HK-2 (cell line): ENCODE measurements around the gene CNN1.

Experiments
- DNase-seq: peaks from one replicate; pipeline ENCODE4 v3.0.0-alpha.2; 2018; ENCODE audit not compliant: unreplicated experiment

CNN1 gene

DNA sequence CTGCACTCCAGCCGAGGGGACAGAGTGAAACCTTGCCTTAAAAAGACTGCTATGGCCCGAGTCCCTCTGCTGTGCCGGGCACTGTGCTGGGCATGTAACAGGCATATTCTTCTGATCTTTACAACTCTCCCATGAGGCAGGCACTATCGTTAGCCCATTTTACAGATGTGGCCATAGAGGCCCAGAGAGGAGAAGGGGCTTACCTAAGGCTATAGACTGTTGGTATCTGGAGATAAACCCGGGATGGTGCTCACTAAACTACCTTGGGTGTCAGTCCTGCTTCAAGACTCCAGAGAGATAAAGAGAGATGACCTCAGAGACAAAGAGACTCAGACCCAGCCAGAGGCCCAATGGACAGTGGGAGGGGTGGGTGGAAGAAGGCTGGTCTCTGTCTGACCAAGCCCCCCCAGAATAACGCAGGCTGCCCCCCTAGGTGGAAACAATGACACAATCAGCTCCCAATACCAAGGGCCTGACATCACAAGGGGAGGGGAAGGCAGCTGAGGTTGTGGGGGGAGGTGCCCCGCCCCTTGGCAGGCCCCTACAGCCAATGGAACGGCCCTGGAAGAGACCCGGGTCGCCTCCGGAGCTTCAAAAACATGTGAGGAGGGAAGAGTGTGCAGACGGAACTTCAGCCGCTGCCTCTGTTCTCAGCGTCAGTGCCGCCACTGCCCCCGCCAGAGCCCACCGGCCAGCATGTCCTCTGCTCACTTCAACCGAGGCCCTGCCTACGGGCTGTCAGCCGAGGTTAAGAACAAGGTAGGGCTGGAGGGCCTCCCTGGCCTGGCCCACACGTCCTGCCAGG lies at the start of gene CNN1:
Gene CNN1 (plus strand): TSS at position 620 of the 805 bp plus-strand sequence. CDS start 77 bp downstream, at position 697.
- DNase-seq: no peak

DNA sequence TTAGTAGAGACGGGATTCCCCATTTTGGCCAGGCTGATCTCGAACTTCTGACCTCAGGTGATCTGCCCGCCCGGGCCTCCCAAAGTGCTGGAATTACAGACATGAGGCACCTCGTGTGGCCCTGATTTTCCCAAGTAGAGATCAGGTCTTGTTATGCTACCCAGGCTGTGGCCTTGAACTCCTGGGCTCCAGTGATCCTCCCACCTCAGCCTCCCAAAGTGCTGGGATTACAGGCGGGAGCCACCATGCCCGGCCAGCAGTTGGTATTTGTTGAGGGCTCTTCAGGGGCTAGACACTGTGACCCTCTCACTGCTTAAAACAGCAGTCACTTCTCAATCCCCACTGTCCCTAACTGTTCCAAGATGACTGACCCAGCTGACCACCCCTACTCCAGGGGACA lies 49.3 kb upstream of the CNN1 start:
- DNase-seq: no peak

DNA sequence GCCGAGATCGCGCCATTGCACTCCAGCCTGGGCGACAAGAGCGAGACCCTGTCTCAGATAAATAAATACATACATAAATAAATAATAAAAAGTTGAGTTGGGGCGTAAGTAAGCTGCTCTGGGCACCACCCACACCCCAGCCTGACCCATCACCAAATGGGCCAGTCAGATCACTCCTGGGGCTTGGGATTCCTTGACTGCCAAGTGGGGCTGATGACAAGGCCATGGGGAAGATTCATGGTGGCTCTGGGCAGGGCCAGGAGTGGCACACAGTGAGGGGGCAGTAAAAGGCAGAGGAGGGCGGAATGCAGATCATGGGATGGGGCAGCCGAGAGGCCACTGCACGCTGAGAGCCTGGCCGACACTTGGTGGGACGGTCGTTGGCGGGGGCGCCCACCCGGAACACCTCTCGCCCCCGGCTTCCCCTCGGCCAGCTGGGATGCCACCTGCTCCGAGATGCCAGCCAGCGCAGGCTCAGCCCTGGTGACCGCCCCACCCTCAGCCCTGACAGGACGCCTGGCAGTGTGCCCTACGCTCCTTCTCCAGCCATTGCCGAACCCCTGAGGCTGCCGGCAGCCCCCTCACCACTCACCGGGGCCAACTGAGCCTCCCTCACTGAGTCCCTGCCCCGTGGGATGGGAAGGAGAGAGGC lies 43.9 kb upstream of the CNN1 start:
- DNase-seq: no peak

DNA sequence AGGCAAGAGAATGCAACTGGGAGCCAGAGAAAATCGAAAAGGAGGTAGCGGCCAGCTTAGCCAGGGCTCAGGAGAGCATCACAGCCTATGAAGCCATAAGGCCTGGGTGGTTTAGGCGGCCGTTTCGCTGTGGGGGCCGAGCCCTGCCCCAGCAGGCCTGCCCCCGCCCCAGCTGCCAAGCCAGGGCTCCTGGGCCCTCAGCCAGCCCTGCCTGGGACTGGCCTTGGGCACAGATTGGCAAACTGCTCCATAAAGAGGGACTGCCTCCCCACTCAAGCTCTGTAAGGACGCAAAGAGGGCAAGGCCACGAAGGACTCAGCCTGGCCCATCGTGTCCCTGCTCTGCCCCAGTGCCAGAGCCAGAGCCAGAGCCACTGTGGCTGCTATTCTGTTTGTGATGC lies 43.2 kb upstream of the CNN1 start:
- no peak for DNase-seq

DNA sequence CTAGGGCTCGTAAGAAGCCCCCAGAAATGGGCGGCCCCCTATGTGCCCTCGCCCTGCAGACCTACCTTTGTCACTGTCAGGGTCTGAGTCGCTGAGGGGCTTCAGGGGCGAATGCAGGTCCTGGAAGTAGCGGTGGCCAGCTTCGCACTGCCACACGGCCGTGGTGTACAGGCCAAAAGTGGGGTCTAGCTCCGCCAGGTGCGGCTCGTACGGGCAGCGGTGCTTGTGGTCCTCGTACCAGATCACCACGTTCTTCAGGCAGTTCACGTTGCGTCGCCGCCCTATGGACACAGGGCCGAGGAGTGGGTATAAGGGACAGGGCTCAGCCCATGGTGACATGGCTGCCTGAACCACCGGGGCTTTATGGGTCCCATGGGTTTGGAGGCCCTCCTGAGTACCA lies 42.8 kb upstream of the CNN1 start:
- DNase-seq: no peak

DNA sequence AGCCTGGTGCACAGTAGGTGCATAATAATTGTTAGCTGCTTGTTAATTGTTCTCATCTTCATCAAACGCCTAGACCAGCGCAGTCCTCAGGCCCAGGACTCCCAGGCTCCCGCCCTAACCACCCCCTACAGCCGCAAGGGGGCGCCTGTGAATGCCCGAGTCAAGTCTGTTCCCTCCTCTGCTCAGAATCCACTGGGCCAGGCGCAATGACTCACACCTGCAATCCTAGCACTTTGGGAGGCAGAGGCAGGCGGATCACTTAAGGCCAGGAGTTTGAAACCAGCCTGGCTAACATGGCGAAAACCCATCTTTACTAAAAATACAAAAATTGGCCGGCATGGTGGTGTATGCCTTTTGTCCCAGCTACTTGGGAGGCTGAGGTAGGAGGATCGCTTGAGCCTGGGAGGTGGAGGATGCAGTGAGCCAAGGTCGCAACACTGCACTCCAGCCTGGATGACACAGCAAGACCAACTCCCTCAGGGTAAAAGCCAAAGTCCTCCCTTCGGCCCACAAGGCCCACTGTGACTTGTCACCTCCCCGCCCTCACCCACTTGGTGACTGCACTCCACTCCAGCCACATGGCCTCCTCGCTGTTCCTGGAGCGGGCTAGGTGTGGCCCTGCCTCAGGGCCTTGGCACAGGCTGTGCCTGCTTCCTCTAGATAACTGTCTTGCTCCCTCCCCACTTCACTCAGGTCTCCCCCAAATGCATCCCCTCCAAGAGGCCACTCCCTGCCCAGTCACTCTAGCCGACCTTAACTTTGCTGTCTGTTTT lies 42.1 kb upstream of the CNN1 start:
- DNase-seq: peak; percentile 85

DNA sequence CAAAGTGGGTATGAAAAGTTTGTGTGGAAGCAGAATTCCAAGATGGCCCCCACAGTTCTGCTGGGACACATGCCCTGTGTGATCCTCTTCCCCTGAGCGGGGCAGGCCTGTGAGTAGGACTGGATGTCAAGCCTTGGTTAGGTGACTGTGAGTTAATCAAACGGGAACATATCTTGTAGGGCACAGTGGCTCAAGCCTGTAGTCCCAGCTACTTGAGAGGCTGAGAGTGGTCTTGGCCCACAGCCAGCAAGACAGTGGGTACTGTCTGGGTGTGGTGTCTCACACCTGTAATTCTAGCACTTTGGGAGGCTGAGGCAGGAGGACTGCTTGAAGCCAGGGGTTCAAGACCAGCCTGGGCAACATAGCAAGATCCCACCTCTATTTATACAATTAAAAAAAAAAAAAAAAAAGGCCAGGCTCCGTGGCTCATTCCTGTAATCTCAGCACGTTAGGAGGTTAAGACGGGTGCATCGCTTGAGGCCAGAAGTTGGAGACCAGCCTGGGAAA lies 39.4 kb upstream of the CNN1 start:
- DNase-seq: no peak

DNA sequence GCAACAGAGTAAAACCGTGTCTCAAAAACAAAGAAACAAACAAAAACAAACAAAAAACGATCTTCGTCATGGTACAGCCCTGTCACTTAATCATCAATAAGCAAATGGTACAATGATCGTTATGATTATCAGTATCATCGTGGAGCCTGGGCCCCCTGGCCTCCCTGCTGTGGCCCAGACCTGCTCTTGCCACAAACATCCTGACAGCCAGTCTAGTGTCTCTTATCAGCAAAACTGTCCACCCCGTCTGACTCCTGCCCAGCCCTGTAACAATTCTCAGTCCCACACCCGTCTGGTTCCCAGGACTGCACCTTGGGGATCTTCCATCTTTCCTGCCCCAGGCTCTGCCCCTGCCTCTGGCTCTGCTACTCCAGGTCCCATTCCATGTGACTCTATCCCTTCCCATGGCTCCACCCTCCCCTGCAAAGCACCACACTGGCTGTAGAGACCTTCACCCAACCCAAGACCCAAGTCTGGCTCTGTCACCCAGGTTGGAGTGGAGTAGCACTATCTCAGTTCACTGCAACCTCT lies 38.7 kb upstream of the CNN1 start:
- no peak for DNase-seq

DNA sequence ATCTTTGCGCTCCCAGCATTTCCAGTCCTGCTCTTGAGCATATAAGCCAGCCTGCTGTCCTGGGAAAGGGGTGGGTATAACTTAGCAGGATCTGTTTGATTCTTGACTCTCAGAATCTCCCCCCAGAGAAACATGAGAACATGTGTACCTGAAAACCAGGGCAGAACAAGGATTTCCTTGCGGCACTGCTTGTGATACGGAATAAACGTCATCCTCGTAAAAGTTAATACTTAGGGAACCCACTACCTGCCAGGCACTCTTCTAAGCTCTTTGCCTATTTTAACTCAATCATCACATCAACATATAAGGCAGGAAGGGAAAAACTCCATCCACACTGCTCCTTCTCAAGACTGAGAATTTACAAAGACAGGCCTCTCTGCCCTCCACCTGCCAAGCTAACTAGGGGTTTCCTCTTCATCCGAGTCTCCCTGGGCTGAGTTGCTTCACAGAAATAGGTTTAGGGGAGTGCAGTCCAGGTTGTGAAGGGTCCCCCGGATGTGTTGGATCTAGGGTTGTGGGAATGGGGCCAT lies 34.1 kb upstream of the CNN1 start:
- no peak for DNase-seq

DNA sequence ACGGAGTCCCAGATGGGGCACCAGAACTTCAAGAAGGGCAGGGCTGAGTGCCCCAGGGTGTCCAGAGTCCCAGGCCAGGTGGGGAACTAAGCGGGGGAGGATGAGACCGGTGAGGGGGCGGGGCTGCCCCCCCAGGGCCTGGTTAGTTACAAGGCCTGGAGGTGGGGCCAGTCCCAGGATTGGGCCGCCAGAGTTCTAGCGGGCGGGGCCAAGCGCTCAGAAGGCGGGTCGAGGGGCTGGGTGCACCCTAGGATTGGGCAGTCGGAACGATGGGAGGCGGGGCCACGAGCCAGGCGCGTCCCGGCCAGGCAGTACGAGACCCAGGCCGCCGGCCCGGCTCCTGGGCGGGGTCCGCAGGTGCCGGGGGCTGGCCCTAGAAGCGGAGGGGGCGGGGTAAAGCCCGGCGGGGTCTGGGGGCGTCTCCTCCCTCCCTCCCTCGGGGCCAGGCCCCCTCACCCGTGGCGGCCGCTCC lies 33.6 kb upstream of the CNN1 start:
- DNase-seq: peak; percentile 97

DNA sequence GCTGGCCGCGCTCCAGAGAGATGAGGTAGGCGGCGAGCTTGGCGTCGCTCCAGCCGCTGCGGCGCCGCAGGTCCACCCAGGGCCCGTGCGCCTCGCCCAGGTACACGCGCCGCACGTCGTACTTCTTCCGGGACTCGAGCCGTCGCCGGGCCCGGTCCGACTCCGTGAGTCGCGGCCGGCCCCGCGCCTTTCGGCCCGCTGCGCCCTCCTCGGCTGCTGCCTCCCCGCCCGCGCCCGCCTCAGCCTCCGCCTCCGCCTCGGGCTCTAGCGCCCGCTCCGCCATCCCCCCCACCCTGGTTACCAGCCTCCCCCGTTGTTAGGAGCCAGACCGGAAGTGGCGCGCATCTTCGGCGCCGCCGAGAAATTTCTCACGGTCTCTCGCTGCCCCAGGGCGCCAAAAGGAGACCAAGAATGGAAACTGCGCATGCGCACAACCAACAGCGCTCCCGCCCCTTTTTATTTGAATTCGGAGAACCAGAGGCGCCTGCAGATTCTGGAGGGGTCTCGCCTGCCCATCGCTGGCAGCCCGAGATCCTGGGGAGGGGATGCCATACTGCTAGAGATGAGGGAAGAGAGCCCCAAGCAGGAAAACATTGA lies 33.0 kb upstream of the CNN1 start, which contains the start of gene ZNF653:
Gene ZNF653 (minus strand): TSS at position 336 of the 597 bp plus-strand sequence. CDS start 53 bp downstream, at position 283.
- DNase-seq: peak; percentile 95

DNA sequence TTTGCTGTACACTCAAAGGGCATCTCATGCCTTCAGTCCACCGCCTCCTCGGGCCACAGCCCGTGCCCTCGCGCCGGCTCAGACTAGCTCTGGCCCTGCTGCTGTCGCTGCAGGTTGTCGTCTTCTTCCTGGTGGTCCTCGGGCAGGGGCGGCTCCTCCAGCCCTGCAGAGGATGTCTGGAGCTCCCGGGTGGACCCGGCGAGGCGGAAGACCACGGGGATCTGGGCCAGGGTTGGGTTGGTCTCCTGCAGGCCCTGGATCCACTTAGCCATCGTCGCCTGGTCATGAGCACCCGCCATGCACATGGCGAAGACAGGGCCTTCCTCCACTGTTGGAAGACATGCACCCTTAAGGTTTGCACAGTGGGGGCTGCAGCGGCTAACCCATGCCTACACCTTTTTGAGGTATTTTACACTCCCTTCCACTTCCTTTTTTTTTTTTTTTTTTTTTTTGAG lies 32.5 kb upstream of the CNN1 start:
- DNase-seq: no peak

DNA sequence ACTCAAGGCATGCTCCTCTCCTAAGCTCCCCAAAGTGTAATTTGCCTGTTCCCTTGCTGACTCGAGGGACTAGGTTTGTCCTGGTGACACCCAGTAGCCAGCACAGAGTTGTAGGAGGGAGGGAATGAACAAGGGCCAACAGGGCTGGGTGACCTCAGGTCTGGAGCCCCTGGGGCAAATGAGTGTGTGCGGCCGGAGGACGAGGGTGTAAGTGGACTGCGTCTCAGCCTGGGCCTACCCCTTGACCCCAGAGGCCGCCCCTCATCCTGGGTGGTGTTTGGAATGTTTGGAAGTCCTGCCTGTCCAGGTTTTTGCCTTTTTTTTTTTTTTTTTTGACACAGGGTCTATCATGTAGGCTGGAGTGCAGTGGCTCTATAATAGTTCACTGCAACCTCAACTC lies 31.7 kb upstream of the CNN1 start:
- DNase-seq: no peak

DNA sequence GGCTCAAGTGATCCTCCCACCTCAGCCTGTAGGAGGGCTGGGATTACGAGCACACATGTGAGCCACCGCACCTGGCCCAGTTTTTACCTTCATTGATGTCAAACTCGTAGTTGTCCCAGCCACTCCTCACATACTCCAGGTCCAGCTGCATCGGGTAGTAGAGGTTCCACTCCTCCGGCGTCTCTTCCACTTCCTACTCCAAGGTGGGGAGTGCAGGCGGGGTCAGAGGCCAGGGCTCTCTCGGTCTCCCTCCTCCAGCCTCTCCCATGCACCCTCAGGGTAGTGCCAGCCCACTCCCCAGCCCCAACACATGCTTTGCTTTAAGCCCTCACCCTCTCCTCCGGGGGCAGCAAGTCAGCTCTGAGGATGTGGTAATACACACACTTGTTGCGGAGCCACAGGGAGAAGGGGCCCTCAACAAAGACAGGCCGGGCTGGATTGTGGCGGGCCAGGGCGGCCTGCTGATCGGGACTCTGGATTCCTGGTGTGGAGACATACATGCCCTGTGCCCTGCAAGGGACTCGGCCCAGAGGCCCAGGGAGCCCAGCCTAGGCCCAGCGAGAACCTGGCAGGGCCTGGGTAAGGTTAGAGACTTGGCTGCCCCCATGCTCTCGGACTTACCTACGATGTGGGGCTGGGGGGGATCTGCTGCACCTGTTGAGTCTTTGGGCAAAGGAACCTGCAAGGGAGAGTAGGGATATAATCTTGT lies 31.1 kb upstream of the CNN1 start:
- DNase-seq: no peak

DNA sequence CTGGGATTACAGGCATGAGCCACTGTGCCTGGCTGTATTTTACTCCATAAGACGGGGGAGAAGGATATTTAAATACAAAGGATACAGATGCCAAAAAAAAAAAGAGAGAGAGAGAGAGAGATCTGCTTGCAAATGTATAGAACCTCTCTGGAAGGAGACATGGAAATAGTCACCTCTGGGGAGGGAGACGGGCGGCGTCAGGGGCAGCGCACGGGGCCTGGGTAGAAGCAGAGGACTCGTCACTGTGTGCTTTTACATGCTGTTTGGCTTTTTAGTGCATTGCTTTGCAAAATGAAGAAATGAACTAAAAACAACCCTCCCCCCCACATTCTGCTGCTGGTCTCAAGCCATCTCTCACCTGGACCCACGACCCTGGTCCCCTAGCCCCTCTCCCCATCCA lies 28.2 kb upstream of the CNN1 start:
- no peak for DNase-seq

DNA sequence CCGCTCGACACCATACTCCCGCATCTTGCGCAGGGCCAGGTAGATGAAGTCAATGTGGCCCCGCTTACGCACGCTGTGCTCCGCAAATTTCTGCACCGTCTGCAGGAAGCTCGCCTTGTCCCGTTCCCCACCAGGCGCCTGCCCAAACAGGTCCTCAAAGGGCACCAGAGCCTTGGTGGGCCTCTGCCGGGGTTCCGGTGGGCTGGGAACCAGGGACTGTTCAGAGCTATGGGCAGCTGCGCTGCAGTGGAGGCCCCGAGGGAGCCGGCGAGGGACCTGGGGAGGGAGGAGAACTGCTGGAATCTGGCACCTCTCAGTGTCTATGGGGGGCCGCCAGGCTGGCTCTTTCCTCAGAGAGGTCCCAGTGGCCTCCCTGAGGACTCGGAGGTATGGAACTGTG lies 24.7 kb upstream of the CNN1 start:
- no peak for DNase-seq

DNA sequence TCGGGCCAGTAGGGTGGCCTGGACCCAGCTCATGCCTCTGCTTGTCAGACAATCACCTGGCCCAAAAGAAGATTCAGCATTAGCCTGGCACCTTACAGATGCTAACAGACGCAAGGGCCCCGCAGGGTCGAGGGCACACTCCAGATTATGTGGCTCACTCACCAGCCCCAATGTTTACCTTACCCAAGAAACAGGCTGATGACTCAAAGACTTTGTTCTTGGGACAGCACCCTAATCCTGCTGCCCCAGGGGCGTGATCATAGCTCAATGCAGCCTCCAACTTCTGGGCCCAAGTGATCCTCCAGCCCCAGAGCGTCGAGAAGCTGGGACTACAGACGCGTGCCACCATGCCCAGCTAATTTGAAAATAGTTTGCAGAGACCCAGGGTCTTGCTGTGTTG lies 19.5 kb upstream of the CNN1 start:
- no peak for DNase-seq

DNA sequence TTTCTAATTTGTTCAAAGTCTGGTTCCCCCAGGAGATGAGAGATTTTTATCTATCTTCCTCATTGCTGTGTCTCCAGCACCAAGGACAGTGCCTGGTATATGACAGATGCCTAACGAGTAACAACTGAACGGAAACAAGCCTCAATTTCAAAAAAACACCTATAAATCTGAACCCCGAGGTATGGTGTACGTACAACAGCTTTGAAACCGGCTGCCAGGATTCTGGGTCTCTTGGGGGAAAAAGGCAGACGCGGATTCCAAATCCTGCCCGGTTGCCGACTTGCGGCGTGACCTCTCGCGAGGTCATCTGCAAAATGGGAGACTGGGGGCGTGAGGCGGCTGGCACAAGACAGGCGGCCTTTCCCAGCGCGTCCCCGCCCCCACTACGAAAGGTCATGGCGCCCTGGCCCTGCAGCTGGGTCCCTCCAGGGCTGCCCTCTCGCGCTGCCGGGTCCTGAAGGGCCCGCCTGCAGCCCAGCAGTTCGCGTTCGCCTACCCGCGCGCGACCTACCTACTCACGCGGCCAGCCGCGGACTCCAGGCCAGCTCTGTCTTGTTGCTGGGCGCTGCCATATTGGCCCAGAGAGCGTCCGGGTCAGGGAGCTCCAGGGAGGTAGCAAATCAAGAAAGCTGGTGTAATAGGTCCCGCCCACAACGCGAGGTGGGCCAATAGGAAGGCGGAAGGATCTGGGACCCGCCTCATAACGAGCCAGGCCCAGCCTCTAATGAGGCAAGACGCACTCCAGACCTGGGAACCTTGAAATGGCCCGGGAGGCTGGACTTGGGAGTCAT lies 9.9 kb upstream of the CNN1 start, which contains the start of gene ECSIT:
Gene ECSIT (minus strand): TSS at position 584 of the 791 bp plus-strand sequence. CDS start 9,964 bp downstream, outside the sequence.
- peak; percentile 99 for DNase-seq

DNA sequence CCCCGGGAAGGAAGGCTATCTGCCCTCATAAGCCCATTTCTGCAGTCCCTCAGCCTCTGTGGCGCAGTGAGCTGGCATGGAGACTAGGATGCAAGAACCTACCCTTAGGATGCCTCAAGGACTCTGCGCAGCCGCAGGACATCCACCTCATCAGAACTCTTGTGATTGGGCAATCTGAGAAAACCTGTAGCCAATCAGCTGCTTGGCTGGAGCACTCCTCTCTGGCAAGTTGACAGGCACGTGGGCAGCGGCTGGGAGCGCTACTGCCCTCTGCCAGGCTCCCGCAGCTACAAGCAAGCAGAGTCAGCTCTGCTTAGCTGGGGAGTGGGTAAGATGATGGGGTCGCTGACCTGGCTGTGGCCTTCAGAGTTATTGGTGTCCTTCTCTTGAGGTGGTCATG lies 8.2 kb upstream of the CNN1 start:
- no peak for DNase-seq

DNA sequence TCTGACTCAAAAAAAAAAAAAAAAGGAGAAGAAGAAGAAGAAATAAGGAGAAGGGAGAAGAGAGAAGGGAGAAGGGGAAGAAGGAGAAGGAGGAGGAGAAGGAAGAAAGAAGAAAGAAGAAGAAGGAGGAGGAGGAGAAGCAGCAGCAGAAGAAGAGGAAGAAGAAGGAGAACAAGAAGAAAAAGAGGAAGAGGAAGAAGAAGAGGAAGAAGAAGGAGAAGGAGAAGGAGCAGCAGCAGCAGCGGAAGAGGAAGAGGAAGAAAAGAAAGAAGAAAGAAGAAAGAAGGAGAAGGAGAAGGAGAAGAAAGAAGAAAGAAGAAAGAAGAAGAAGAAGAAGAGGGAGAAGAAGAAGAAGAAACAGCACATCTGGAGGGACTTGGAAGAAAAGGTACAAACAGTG lies 4.1 kb upstream of the CNN1 start:
- DNase-seq: no peak
